Left lung (tissue), 10 donors: ENCODE results near the gene HIF3A. TPM values are rescaled to one million over a fixed set of nuclear protein-coding genes. Genes with fewer than 3 reads are reported as not detected.
"Not testable (repeated sequence)": the region's sequence is repeated elsewhere in the genome, so short reads cannot be mapped to it uniquely, and the experiment has no call there.

Experiments
- ATAC-seq: fragments of 200-7000 bp; cut with Tn5 transposase; one replicate; pipeline ENCODE4 v1.9.1; 2020; ENCODE audit warnings: moderate library complexity
- DNase-seq, 4 donors: peaks; one replicate each; pipeline ENCODE4 v3.0.0-alpha.2; 2013 to 2020
- H3K27ac ChIP-seq, 2 donors: fragments of 200-600 bp; sonication (generic) in 1 of 2; one replicate each; pipeline versions ENCODE4 v1.5.0 to v1.8.0; 2020 to 2021
- H3K27me3 ChIP-seq, 2 donors: fragments of 200-600 bp; sonication (generic) in 1 of 2; one replicate each; pipeline versions ENCODE4 v1.5.0 to v1.8.0; 2020 to 2021
- H3K36me3 ChIP-seq, 2 donors: fragments of 200-600 bp; sonication (generic) in 1 of 2; one replicate each; pipeline versions ENCODE4 v1.5.0 to v1.8.0; 2020 to 2021
- H3K4me1 ChIP-seq, 2 donors: fragments of 200-600 bp; one replicate each; pipeline ENCODE4 v1.8.0; 2021
- H3K4me3 ChIP-seq, 2 donors: fragments of 200-600 bp; sonication (generic) in 1 of 2; one replicate each; pipeline versions ENCODE4 v1.5.0 to v1.8.0; 2020 to 2021; ENCODE audit warnings: mild to moderate bottlenecking in 1 of 2
- H3K9me3 ChIP-seq, 2 donors: fragments of 200-600 bp; sonication (generic) in 1 of 2; one replicate each; pipeline versions ENCODE4 v1.5.0 to v1.8.0; 2020 to 2021
- intact Hi-C, 2 donors: fragments of 100-400 bp; cut with DNase I; formaldehyde crosslinking; loops; one replicate each; pipeline versions ENCODE4 v1.11.2 to v1.14.2; 2022
- polyA plus RNA-seq, 6 donors: library from polyadenylated mRNA; unstranded; fragments of 120-200 nt; gene quantifications; one replicate each; pipeline ENCODE4 v1.2.1, GENCODE V29; 2013; ENCODE audit not compliant: insufficient read length in 6 of 6
- total RNA-seq, 2 donors: library from RNA; stranded (reverse); fragmentation: NEBNext Ultra II Directional; extraction: Animal tissue kit (Norgen Biotek cat#: 25700); gene quantifications; one replicate each; pipeline ENCODE4 v1.2.1, GENCODE V29; 2021
- TF ChIP-seq, protein P1 (sequence below), 2 donors: fragments of 200-600 bp; sonication (generic) in 1 of 2; IDR thresholded peaks; one replicate each; pipeline versions ENCODE4 v1.5.0 to v1.8.0; 2021; ENCODE audit warnings: antibody characterized with exemption in 2 of 2
- donor health status: DM: no; HTN: yes; CAD: no.
- donor health status: DM: no; HTN: no; CAD: no.

HIF3A gene
- total and polyA plus RNA-seq, 8 donors, result 15.9 to 218 (median 173) TPM

DNA sequence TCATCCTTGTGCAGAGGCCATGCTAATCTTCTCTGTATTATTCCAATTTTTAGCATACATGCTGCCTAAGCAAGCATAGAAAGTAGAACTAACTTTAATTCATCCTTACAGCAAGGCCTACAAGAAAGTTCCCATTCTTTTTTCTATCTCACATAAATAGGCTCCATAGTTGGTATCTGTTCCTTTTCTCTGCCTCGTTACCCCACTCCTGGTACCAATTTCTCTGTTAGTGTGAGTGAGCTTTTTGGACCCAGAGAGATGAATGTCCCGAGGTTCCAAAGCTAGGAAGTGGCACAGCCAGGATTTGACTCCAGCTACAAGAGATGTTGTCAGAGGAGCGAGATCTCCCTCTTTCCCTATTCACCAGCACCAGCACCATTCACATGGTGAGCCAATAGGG is 9.7 kb downstream of the HIF3A start:
- DNase-seq, result no peak
- peak overlapping the region in 1 of 2 donors; percentile 5 for H3K27ac ChIP-seq

DNA sequence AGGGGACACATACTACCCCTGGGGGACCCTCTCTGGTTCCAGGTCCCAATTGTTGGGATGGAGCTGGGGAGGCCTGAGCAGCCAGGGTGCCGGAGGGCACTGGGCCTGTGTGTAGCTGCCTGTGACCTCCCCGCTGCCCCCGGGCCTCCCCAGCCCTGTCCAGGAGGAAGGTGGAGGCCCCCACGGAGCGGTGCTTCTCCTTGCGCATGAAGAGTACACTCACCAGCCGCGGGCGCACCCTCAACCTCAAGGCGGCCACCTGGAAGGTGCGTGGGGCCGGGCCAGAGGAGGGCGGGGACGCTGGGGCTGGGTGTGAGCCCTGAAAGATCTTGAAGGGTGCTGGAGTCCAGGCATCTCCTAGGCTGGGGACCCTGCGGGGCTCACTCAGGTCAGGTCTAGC is 11.7 kb downstream of the HIF3A start:
- no peak for DNase-seq
- TF ChIP-seq, protein P1, sequence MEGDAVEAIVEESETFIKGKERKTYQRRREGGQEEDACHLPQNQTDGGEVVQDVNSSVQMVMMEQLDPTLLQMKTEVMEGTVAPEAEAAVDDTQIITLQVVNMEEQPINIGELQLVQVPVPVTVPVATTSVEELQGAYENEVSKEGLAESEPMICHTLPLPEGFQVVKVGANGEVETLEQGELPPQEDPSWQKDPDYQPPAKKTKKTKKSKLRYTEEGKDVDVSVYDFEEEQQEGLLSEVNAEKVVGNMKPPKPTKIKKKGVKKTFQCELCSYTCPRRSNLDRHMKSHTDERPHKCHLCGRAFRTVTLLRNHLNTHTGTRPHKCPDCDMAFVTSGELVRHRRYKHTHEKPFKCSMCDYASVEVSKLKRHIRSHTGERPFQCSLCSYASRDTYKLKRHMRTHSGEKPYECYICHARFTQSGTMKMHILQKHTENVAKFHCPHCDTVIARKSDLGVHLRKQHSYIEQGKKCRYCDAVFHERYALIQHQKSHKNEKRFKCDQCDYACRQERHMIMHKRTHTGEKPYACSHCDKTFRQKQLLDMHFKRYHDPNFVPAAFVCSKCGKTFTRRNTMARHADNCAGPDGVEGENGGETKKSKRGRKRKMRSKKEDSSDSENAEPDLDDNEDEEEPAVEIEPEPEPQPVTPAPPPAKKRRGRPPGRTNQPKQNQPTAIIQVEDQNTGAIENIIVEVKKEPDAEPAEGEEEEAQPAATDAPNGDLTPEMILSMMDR (IDR thresholded peaks at IDR 0.05), result no peak
- no peak for ATAC-seq
- Histone ChIP-seq H3K4me1 (peaks cover 0 to 3% of the 10 kb centered on the region in 2 donors), H3K4me3 (no peak overlapping the region), H3K9me3 (peaks cover 0 to 13% of the 10 kb centered on the region in 2 donors), H3K27ac (no peak overlapping the region), H3K27me3 (no peaks in the 10 kb centered on the region), H3K36me3 (peaks cover 0 to 59% of the 10 kb centered on the region in 2 donors)
- intact Hi-C loops, result no loop called here

More for the DNA sequence above, 9.7 kb downstream of the HIF3A start:
- intact Hi-C loops, result no loop called here
- no peak for ATAC-seq
- no peaks in the 10 kb centered on the region for H3K27me3 ChIP-seq
- peaks cover 0 to 13% of the 10 kb centered on the region in 2 donors for H3K9me3 ChIP-seq
- peaks cover 0 to 58% of the 10 kb centered on the region in 2 donors for H3K36me3 ChIP-seq
- no peak overlapping the region for H3K4me3 ChIP-seq
- peaks cover under 1 to 19% of the 10 kb centered on the region in 2 donors for H3K4me1 ChIP-seq
- TF ChIP-seq, protein P1 (IDR thresholded peaks at IDR 0.05), result no peak

DNA sequence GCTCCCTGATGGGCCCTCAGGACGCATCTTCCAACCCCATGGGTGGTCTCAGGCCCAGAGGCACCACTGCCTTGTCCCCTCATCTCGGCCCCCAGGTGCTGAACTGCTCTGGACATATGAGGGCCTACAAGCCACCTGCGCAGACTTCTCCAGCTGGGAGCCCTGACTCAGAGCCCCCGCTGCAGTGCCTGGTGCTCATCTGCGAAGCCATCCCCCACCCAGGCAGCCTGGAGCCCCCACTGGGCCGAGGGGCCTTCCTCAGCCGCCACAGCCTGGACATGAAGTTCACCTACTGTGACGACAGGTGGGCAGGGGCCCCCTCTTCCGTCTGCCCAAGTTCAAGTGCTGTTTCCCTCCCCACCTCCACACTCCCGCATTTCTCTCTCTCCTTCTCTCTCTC is 12.2 kb downstream of the HIF3A start:
- intact Hi-C loops, result no loop called here
- Histone ChIP-seq H3K4me3 (no peak overlapping the region), H3K27me3 (no peaks in the 10 kb centered on the region), H3K4me1 (no peaks in the 10 kb centered on the region), H3K9me3 (peaks cover 0 to 13% of the 10 kb centered on the region in 2 donors), H3K27ac (no peak overlapping the region), H3K36me3 (peaks cover 0 to 53% of the 10 kb centered on the region in 2 donors)
- DNase-seq, result no peak
- ATAC-seq, result no peak
- TF ChIP-seq, protein P1 (IDR thresholded peaks at IDR 0.05), result no peak

DNA sequence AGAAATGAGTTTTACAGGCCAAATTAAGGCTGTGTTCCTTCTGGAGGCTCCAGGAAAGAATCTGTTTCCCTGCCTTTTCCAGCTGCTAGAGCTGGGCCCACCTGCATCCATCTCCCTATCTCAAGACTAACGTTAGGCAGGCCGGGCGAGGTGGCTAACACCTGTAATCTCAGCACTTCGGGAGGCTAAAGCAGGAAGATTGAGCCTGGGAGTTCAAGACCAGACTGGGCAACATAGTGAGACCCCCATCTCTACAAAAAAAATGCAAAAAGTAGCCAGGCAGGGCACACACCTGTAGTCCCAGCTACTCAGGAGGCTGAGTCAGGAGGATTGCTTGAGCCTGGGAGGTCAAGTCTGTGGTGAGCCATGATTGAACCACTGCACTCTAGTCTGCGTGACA is 14.6 kb downstream of the HIF3A start:
- no peaks in the 10 kb centered on the region for H3K27me3 ChIP-seq
- no peaks in the 10 kb centered on the region for H3K4me1 ChIP-seq
- ATAC-seq (no peak), DNase-seq (no peak)
- peaks cover 0 to 5% of the 10 kb centered on the region in 2 donors for H3K9me3 ChIP-seq
- H3K36me3 ChIP-seq, result peaks cover 0 to 37% of the 10 kb centered on the region in 2 donors
- H3K27ac ChIP-seq, result no peak overlapping the region
- TF ChIP-seq, protein P1 (IDR thresholded peaks at IDR 0.05), result no peak
- H3K4me3 ChIP-seq, result no peak overlapping the region
- intact Hi-C loops, result no loop called here

DNA sequence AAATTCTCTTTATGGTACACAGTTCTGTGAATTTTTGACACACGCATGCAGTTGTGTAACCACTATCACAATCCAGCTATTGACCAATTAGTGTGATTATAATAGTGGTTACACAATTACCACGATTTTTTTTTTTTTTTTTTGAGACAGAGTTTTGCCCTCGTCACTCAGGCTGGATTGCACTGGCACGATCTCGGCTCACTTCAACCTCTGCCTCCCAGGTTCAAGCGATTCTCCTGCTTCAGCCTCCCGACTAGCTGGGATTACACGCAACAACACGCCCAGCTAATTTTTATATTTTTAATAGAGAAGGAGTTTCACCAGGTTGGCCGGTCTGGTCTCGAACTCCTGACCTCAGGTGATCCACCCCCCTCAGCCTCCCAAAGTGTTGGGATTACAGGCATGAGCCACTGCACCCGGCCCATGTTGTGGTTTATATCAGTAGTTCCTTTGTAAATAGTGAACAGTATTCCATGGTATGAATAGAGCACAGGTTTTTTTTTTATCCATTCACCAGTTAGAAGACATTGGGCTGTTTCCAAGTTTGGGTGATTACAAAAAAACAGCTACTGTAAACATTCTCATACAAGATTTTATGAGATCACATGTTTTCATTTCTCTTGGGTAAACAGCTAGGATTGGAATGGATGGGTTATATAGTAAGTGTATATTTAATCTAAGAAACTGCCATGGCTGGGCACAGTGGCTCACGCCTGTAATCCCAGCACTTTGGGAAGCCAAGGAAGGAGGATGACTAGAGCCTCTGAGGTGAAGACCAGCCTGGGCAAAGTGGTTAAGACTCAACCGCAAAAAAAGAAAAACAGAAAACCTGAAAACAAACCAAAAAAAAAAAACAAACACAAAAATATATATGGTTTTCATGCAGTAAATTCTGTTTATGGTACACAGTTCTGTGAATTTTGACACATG is 17.0 kb downstream of the HIF3A start:
- H3K4me3 ChIP-seq, H3K27me3 ChIP-seq, ATAC-seq, H3K27ac ChIP-seq, H3K9me3 ChIP-seq, intact Hi-C loops, H3K4me1 ChIP-seq: not testable (repeated sequence)
- DNase-seq, result peak in 1 of 4 donors; percentile 48
- peaks cover 0 to 30% of the 10 kb centered on the region in 2 donors for H3K36me3 ChIP-seq
